HG02970 (cell line): ENCODE results near the gene PYY.
"Not testable (repeated sequence)": the region's sequence is repeated elsewhere in the genome, so short reads cannot be mapped to it uniquely, and the experiment has no call there.

Experiments used
- ATAC-seq: cut with Tn5 transposase; IDR thresholded peaks from one replicate; pipeline ENCODE4 v1.9.1; 2021; ENCODE audit warnings: mild to moderate bottlenecking, moderate library complexity, moderate number of reproducible peaks; ENCODE audit not compliant: unreplicated experiment, low FRiP score

The PYY gene

GRCh38 chr17:43979671-43980070 lies 25.9 kb upstream of the PYY start:
- no peak for ATAC-seq

- no peak for ATAC-seq
Measured at GRCh38 chr17:43979011-43979410, 25.3 kb upstream of the PYY start.

- ATAC-seq: no peak
Measured at GRCh38 chr17:43978078-43978477, 24.3 kb upstream of the PYY start.

GRCh38 chr17:43976963-43977837 lies 23.5 kb upstream of the PYY start:
- no peak for ATAC-seq

GRCh38 chr17:43975898-43976297 lies 22.2 kb upstream of the PYY start:
- no peak for ATAC-seq

- no peak for ATAC-seq
Measured at GRCh38 chr17:43974382-43975266, 20.9 kb upstream of the PYY start.

GRCh38 chr17:43972444-43973212 lies 18.9 kb upstream of the PYY start:
- not testable (repeated sequence) for ATAC-seq

- not testable (repeated sequence) for ATAC-seq
Measured at GRCh38 chr17:43971436-43971835, 17.7 kb upstream of the PYY start.

- no peak for ATAC-seq
Measured at GRCh38 chr17:43970366-43970765, 16.6 kb upstream of the PYY start.

GRCh38 chr17:43967251-43967875 lies 13.6 kb upstream of the PYY start:
- ATAC-seq: no peak

- ATAC-seq: no peak
Measured at GRCh38 chr17:43966276-43966675, 12.5 kb upstream of the PYY start.

GRCh38 chr17:43962479-43962878 lies 8.7 kb upstream of the PYY start:
- ATAC-seq: no peak

- no peak for ATAC-seq
Measured at GRCh38 chr17:43961954-43962353, 8.2 kb upstream of the PYY start.

GRCh38 chr17:43961292-43961691 lies 7.6 kb upstream of the PYY start:
- not testable (repeated sequence) for ATAC-seq

- ATAC-seq: no peak
Measured at GRCh38 chr17:43958748-43959352, 5.1 kb upstream of the PYY start.

- no peak for ATAC-seq
Measured at GRCh38 chr17:43956222-43956621, 2.5 kb upstream of the PYY start.

GRCh38 chr17:43952724-43953666 lies 745 bp downstream of the PYY start:
- no peak for ATAC-seq

- no peak for ATAC-seq
Measured at GRCh38 chr17:43952351-43952723, 1.4 kb downstream of the PYY start.

- no peak for ATAC-seq
Measured at GRCh38 chr17:43951750-43952149, 2.0 kb downstream of the PYY start.
